Activated T-cell treated with anti-CD3 and anti-CD28 coated beads, Interleukin-2, amount 50 U/mL, for 24 hours (primary cell): ENCODE data around the gene ANO10.
"Not testable (repeated sequence)": the region's sequence is repeated elsewhere in the genome, so short reads cannot be mapped to it uniquely, and the experiment has no call there.

Source experiments
- DNase-seq: peaks from one replicate; pipeline ENCODE4 v3.0.0-alpha.2; 2020
- H3K27ac Mint-ChIP-seq: 2 replicates; pipeline ENCODE4 v1.8.0; 2020; ENCODE audit warnings: mild to moderate bottlenecking, mixed read lengths
- H3K27me3 Mint-ChIP-seq: 2 replicates; pipeline ENCODE4 v1.8.0; 2020; ENCODE audit warnings: mixed read lengths
- H3K36me3 Mint-ChIP-seq: 2 replicates; pipeline ENCODE4 v1.8.0; 2020; ENCODE audit warnings: low read depth, mixed read lengths
- H3K4me1 Mint-ChIP-seq: 2 replicates; pipeline ENCODE4 v1.8.0; 2020; ENCODE audit warnings: low read depth, mixed read lengths
- H3K4me3 Mint-ChIP-seq: 2 replicates; pipeline ENCODE4 v1.8.0; 2020; ENCODE audit warnings: mild to moderate bottlenecking, moderate library complexity, mixed read lengths
- H3K9me3 Mint-ChIP-seq: 2 replicates; pipeline ENCODE4 v1.8.0; 2020; ENCODE audit warnings: mixed read lengths

The ANO10 gene

DNA sequence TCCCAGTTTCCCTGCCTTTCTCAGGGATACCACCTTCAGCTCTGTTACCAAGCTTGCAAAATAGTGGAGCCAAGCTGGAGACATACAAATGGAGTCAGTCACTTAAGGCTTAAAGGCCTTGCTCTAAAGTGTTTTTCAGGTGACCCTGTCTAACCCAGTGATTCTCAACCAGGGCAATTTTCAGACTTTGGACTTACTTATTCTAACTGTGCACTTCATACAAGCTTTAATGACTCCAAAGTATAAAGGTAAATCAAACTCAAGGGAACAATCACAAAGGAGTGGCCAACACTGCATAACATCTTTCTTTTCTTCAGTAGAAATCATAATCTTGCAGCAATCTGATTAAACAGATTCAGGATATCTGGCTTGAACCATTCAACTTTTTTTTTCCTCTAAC lies 9.4 kb downstream of the ANO10 start:
- Mint-ChIP-seq H3K27me3 (no peaks in the 10 kb centered on the region), H3K36me3 (no peaks in the 10 kb centered on the region), H3K9me3 (no peaks in the 10 kb centered on the region), H3K4me3 (no peak overlapping the region), H3K4me1 (no peaks in the 10 kb centered on the region), H3K27ac (no peak overlapping the region)
- no peak for DNase-seq

- Mint-ChIP-seq H3K9me3 (no peaks in the 10 kb centered on the region), H3K27me3 (no peaks in the 10 kb centered on the region), H3K4me1 (no peaks in the 10 kb centered on the region), H3K27ac (no peak overlapping the region), H3K4me3 (no peak overlapping the region), H3K36me3 (peaks cover 6% of the 10 kb centered on the region)
- no peak for DNase-seq
These were observed 12.4 kb downstream of the ANO10 start for GRCh38 chr3:43609406-43609805.

GRCh38 chr3:43608751-43609150 lies 13.1 kb downstream of the ANO10 start:
- Mint-ChIP-seq H3K36me3 (peaks cover 9% of the 10 kb centered on the region), H3K4me3 (no peak overlapping the region), H3K27ac (no peak overlapping the region), H3K27me3 (no peaks in the 10 kb centered on the region), H3K9me3 (no peaks in the 10 kb centered on the region), H3K4me1 (no peaks in the 10 kb centered on the region)
- no peak for DNase-seq

DNA sequence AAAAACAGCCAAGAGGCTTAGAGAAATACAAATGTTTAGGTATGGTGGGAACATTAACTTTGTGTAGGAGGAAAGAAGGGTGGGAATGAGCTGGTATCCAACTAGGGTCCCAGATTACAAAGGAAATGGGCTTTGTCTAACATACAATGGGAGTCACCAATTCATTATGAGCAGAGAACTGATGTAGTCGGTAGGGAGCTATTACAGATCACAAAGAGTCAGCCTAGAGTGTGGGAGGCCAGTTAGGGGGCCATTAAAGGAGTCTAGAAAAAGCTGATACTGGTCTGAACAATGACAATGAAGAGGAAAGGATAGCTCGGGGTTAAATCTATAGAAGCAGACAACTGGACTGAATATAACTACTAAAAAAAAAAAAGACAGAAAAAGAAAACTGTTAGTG lies 15.5 kb downstream of the ANO10 start:
- Mint-ChIP-seq H3K4me3 (no peak overlapping the region), H3K9me3 (no peaks in the 10 kb centered on the region), H3K27me3 (no peaks in the 10 kb centered on the region), H3K27ac (no peak overlapping the region), H3K4me1 (no peaks in the 10 kb centered on the region), H3K36me3 (peaks cover 9% of the 10 kb centered on the region)
- DNase-seq = no peak

- DNase-seq, H3K9me3 Mint-ChIP-seq, H3K27me3 Mint-ChIP-seq, H3K4me3 Mint-ChIP-seq, H3K4me1 Mint-ChIP-seq, H3K27ac Mint-ChIP-seq: not testable (repeated sequence)
- H3K36me3 Mint-ChIP-seq = peaks cover 30% of the 10 kb centered on the region
These were observed 21.9 kb downstream of the ANO10 start for GRCh38 chr3:43599959-43600358.

GRCh38 chr3:43597961-43598360 lies 23.9 kb downstream of the ANO10 start:
- no peaks in the 10 kb centered on the region for H3K4me1 Mint-ChIP-seq
- no peak overlapping the region for H3K4me3 Mint-ChIP-seq
- no peaks in the 10 kb centered on the region for H3K27me3 Mint-ChIP-seq
- DNase-seq = no peak
- H3K9me3 Mint-ChIP-seq = peaks cover 8% of the 10 kb centered on the region
- H3K36me3 Mint-ChIP-seq = peaks cover 39% of the 10 kb centered on the region
- H3K27ac Mint-ChIP-seq = no peak overlapping the region

DNA sequence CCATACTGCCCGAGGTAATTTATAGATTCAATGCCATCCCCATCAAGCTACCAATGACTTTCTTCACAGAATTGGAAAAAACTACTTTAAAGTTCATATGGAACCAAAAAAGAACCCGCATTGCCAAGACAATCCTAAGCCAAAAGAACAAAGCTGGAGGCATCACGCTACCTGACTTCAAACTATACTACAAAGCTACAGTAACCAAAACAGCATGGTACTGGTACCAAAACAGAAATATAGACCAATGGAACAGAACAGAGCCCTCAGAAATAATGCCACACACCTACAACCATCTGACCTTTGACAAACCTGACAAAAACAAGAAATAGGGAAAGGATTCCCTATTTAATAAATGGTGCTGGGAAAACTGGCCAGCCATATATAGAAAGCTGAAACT lies 25.6 kb downstream of the ANO10 start:
- H3K4me1 Mint-ChIP-seq, H3K4me3 Mint-ChIP-seq, DNase-seq, H3K27me3 Mint-ChIP-seq, H3K27ac Mint-ChIP-seq: not testable (repeated sequence)
- Mint-ChIP-seq H3K36me3 (peaks cover 52% of the 10 kb centered on the region), H3K9me3 (peaks cover 11% of the 10 kb centered on the region)

GRCh38 chr3:43595280-43595679 lies 26.5 kb downstream of the ANO10 start:
- Mint-ChIP-seq H3K36me3 (peaks cover 61% of the 10 kb centered on the region), H3K9me3 (peaks cover 14% of the 10 kb centered on the region)
- H3K27ac Mint-ChIP-seq, H3K27me3 Mint-ChIP-seq, H3K4me3 Mint-ChIP-seq, H3K4me1 Mint-ChIP-seq, DNase-seq: not testable (repeated sequence)

DNA sequence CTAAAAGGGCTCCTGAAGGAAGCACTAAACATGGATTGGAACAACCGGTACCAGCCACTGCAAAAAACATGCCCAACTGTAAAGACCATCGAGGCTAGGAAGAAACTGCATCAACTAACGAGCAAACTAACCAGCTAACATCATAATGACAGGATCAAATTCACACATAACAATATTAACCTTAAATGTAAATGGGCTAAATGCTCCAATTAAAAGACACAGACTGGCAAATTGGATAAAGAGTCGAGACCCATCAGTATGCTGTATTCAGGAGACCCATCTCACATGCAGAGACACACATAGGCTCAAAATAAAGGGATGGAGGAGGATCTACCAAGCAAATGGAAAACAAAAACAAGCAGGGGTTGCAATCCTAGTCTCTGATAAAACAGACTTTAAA lies 28.2 kb downstream of the ANO10 start:
- not testable (repeated sequence) for H3K4me1 Mint-ChIP-seq, H3K27ac Mint-ChIP-seq, H3K27me3 Mint-ChIP-seq, H3K4me3 Mint-ChIP-seq, DNase-seq
- Mint-ChIP-seq H3K9me3 (peaks cover 14% of the 10 kb centered on the region), H3K36me3 (peaks cover 62% of the 10 kb centered on the region)

- not testable (repeated sequence) for H3K4me1 Mint-ChIP-seq, DNase-seq, H3K4me3 Mint-ChIP-seq, H3K27me3 Mint-ChIP-seq, H3K27ac Mint-ChIP-seq
- Mint-ChIP-seq H3K9me3 (peaks cover 14% of the 10 kb centered on the region), H3K36me3 (peaks cover 54% of the 10 kb centered on the region)
These were observed 29.9 kb downstream of the ANO10 start for GRCh38 chr3:43591866-43592265.

- Mint-ChIP-seq H3K4me1 (peaks cover 15% of the 10 kb centered on the region), H3K9me3 (peaks cover 8% of the 10 kb centered on the region), H3K27me3 (no peaks in the 10 kb centered on the region), H3K4me3 (no peak overlapping the region), H3K27ac (no peak overlapping the region), H3K36me3 (peaks cover 17% of the 10 kb centered on the region)
- no peak for DNase-seq
These were observed 34.5 kb downstream of the ANO10 start for GRCh38 chr3:43587303-43587702.

- Mint-ChIP-seq H3K36me3 (no peaks in the 10 kb centered on the region), H3K4me3 (no peak overlapping the region), H3K9me3 (peaks cover 3% of the 10 kb centered on the region), H3K27me3 (no peaks in the 10 kb centered on the region), H3K4me1 (peaks cover 15% of the 10 kb centered on the region), H3K27ac (no peak overlapping the region)
- no peak for DNase-seq
These were observed 37.6 kb downstream of the ANO10 start for GRCh38 chr3:43584043-43584826.

GRCh38 chr3:43583481-43583880 lies 38.3 kb downstream of the ANO10 start:
- Mint-ChIP-seq H3K4me1 (peaks cover 15% of the 10 kb centered on the region), H3K4me3 (no peak overlapping the region), H3K27me3 (no peaks in the 10 kb centered on the region), H3K9me3 (peaks cover 3% of the 10 kb centered on the region), H3K36me3 (no peaks in the 10 kb centered on the region), H3K27ac (no peak overlapping the region)
- no peak for DNase-seq

- DNase-seq = no peak
- H3K27ac Mint-ChIP-seq = no peak overlapping the region
- peaks cover 15% of the 10 kb centered on the region for H3K4me1 Mint-ChIP-seq
- H3K36me3 Mint-ChIP-seq = no peaks in the 10 kb centered on the region
- H3K9me3 Mint-ChIP-seq = peaks cover 3% of the 10 kb centered on the region
- H3K27me3 Mint-ChIP-seq = no peaks in the 10 kb centered on the region
- no peak overlapping the region for H3K4me3 Mint-ChIP-seq
These were observed 38.9 kb downstream of the ANO10 start for GRCh38 chr3:43582866-43583265.

GRCh38 chr3:43581343-43581742 lies 40.5 kb downstream of the ANO10 start:
- Mint-ChIP-seq H3K9me3 (peaks cover 3% of the 10 kb centered on the region), H3K4me3 (no peak overlapping the region), H3K4me1 (peaks cover 15% of the 10 kb centered on the region), H3K27me3 (no peaks in the 10 kb centered on the region), H3K27ac (no peak overlapping the region), H3K36me3 (peaks cover 6% of the 10 kb centered on the region)
- DNase-seq = no peak

DNA sequence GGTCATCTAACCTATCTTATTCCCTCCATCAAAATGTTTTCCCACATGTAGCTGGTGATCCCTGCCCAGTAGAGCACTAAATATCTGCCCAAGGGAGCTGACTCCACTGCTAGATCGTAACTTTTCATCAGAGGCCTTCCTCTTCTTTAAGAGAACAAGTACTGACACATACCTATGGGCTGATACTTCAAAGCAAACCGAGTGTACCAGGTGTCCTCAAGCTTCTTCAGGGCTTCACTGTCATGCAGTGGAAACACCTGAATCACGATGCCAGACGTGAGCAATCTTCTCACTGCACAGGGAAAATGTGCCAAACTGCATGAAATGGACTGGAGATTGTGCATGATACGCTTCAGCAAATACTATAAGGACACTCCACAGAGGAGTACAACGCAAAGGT lies 41.6 kb downstream of the ANO10 start:
- Mint-ChIP-seq H3K27ac (no peak overlapping the region), H3K4me1 (peaks cover 15% of the 10 kb centered on the region), H3K36me3 (peaks cover 11% of the 10 kb centered on the region), H3K4me3 (no peak overlapping the region), H3K9me3 (peaks cover 3% of the 10 kb centered on the region), H3K27me3 (no peaks in the 10 kb centered on the region)
- no peak for DNase-seq
